Left cardiac atrium (tissue), 4 donors: ENCODE data around the gene PTPN1. TPM values are rescaled to one million over a fixed set of nuclear protein-coding genes. Genes with fewer than 3 reads are reported as not detected.
"Not testable (repeated sequence)": the region's sequence is repeated elsewhere in the genome, so short reads cannot be mapped to it uniquely, and the experiment has no call there.

Source experiments
- ATAC-seq, 2 donors: fragments of 200-7000 bp; cut with Tn5 transposase; one replicate each; pipeline ENCODE4 v1.9.1; 2020; ENCODE audit warnings: mild to moderate bottlenecking in 2 of 2, moderate library complexity in 2 of 2
- DNase-seq: peaks from one replicate; pipeline ENCODE4 v3.0.0-alpha.2; 2020
- intact Hi-C, 2 donors: fragments of 100-400 bp; cut with DNase I; formaldehyde crosslinking; loops; one replicate each; pipeline versions ENCODE4 v1.14.1 to v1.15.1; 2022 to 2023
- total RNA-seq, 2 donors: library from RNA; stranded (reverse); fragmentation: NEBNext Ultra II Directional; extraction: Animal tissue kit (Norgen Biotek cat#: 25700); gene quantifications; one replicate each; pipeline ENCODE4 v1.2.1, GENCODE V29; 2021
- donor health status: DM: no; HTN: yes; CAD: no.
- donor health status: DM: no; HTN: yes; CAD: no; lungs with severe emphysema.
- donor health status: DM: yes; HTN: yes; CAD: no.
- donor health status: Dilated cardiomyopathy.

PTPN1 gene
- total RNA-seq, 2 donors from 2014 or later = 22.8 to 40.4 TPM

- peak; percentile 30 to 48 for ATAC-seq
- DNase-seq = no peak
- intact Hi-C loops = no loop called here
These were observed 5.9 kb upstream of the PTPN1 start for GRCh38 chr20:50504231-50504823.

GRCh38 chr20:50506270-50506579 is 4.0 kb upstream of the PTPN1 start:
- no peak for ATAC-seq
- intact Hi-C loops = no loop called here

GRCh38 chr20:50507745-50508144 is 2.4 kb upstream of the PTPN1 start:
- ATAC-seq, intact Hi-C loops, DNase-seq: not testable (repeated sequence)

More at GRCh38 chr20:50506270-50506579, 4.0 kb upstream of the PTPN1 start:
- DNase-seq = no peak

GRCh38 chr20:50508171-50508755 is 1.9 kb upstream of the PTPN1 start:
- no peak for ATAC-seq
- intact Hi-C loops = no loop called here

GRCh38 chr20:50510706-50511542 is 741 bp downstream of the PTPN1 start:
- intact Hi-C loops = loop anchor here in 1 of 2 donors (2.0 kb wide), 1 partner anchor 66 kb away; no protein-coding TSS in a partner anchor
- DNase-seq = peak; percentile 28
- peak in 1 of 2 donors; percentile 13 for ATAC-seq

More at GRCh38 chr20:50508171-50508755, 1.9 kb upstream of the PTPN1 start:
- DNase-seq = no peak

- DNase-seq (no peak), ATAC-seq (no peak)
- intact Hi-C loops = no loop called here
These were observed 2.1 kb downstream of the PTPN1 start for GRCh38 chr20:50512323-50512722.

GRCh38 chr20:50513169-50514034 is 3.2 kb downstream of the PTPN1 start:
- intact Hi-C loops = no loop called here
- ATAC-seq = no peak

GRCh38 chr20:50514035-50514337 is 3.8 kb downstream of the PTPN1 start:
- no peak for ATAC-seq
- intact Hi-C loops = no loop called here
- no peak for DNase-seq

More at GRCh38 chr20:50513169-50514034, 3.2 kb downstream of the PTPN1 start:
- DNase-seq = no peak

- DNase-seq = no peak
- ATAC-seq = no peak
- intact Hi-C loops = no loop called here
These were observed 4.6 kb downstream of the PTPN1 start for GRCh38 chr20:50514750-50515149.

- DNase-seq (no peak), ATAC-seq (no peak)
- intact Hi-C loops = no loop called here
These were observed 5.4 kb downstream of the PTPN1 start for GRCh38 chr20:50515471-50516106.

- intact Hi-C loops = no loop called here
- no peak for DNase-seq
- no peak for ATAC-seq
These were observed 6.2 kb downstream of the PTPN1 start for GRCh38 chr20:50516180-50516934.

GRCh38 chr20:50516935-50517816 is 7.0 kb downstream of the PTPN1 start:
- DNase-seq = no peak
- ATAC-seq = no peak
- intact Hi-C loops = no loop called here

GRCh38 chr20:50517817-50518154 is 7.6 kb downstream of the PTPN1 start:
- intact Hi-C loops = no loop called here
- ATAC-seq = no peak

GRCh38 chr20:50518270-50518721 is 8.1 kb downstream of the PTPN1 start:
- no peak for ATAC-seq
- DNase-seq = no peak
- intact Hi-C loops = no loop called here

More at GRCh38 chr20:50517817-50518154, 7.6 kb downstream of the PTPN1 start:
- no peak for DNase-seq

- intact Hi-C loops = no loop called here
- DNase-seq (no peak), ATAC-seq (no peak)
These were observed 9.0 kb downstream of the PTPN1 start for GRCh38 chr20:50519036-50519762.

- intact Hi-C loops = loop anchor here in 1 of 2 donors (5.0 kb wide), 1 partner anchor 42 kb away; no protein-coding TSS in a partner anchor
- DNase-seq (no peak), ATAC-seq (no peak)
These were observed 10.2 kb downstream of the PTPN1 start for GRCh38 chr20:50520222-50520880.
